GM19468 (cell line): Measurements from ENCODE around the gene SYNPR.
"Not testable (repeated sequence)": the region's sequence is repeated elsewhere in the genome, so short reads cannot be mapped to it uniquely, and the experiment has no call there.

Source experiments
- ATAC-seq: cut with Tn5 transposase; IDR thresholded peaks from one replicate; pipeline ENCODE4 v1.9.1; 2021; ENCODE audit warnings: mild to moderate bottlenecking, moderate library complexity, moderate number of reproducible peaks; ENCODE audit not compliant: unreplicated experiment; ENCODE audit errors: extremely low read depth

SYNPR gene

GRCh38 chr3:63278171-63279004, at the start of gene SYNPR:
Gene SYNPR (plus strand): TSS chr3:63278308.
- no peak for ATAC-seq

GRCh38 chr3:63228677-63229076, 49.4 kb upstream of the SYNPR start:
- ATAC-seq = peak; percentile 36

GRCh38 chr3:63230146-63230545, 48.0 kb upstream of the SYNPR start:
- ATAC-seq = no peak

- no peak for ATAC-seq
Observed at GRCh38 chr3:63231643-63232042, 46.5 kb upstream of the SYNPR start.

- ATAC-seq = no peak
Observed at GRCh38 chr3:63232764-63233396, 45.2 kb upstream of the SYNPR start.

GRCh38 chr3:63240381-63240902, 37.7 kb upstream of the SYNPR start:
- no peak for ATAC-seq

- ATAC-seq = no peak
Observed at GRCh38 chr3:63242124-63242523, 36.0 kb upstream of the SYNPR start.

GRCh38 chr3:63244486-63244885, 33.6 kb upstream of the SYNPR start:
- no peak for ATAC-seq

GRCh38 chr3:63245726-63246241, 32.3 kb upstream of the SYNPR start:
- no peak for ATAC-seq

- ATAC-seq = no peak
Observed at GRCh38 chr3:63248015-63248414, 30.1 kb upstream of the SYNPR start.

GRCh38 chr3:63251499-63251898, 26.6 kb upstream of the SYNPR start:
- ATAC-seq = no peak

GRCh38 chr3:63255819-63256218, 22.3 kb upstream of the SYNPR start:
- ATAC-seq = not testable (repeated sequence)

- no peak for ATAC-seq
Observed at GRCh38 chr3:63264716-63265115, 13.4 kb upstream of the SYNPR start.

GRCh38 chr3:63274359-63274758, 3.7 kb upstream of the SYNPR start:
- ATAC-seq = no peak

GRCh38 chr3:63279005-63279841, 1.1 kb downstream of the SYNPR start:
- ATAC-seq = no peak

GRCh38 chr3:63287610-63288009, 9.5 kb downstream of the SYNPR start:
- no peak for ATAC-seq

- no peak for ATAC-seq
Observed at GRCh38 chr3:63290686-63291085, 12.6 kb downstream of the SYNPR start.

GRCh38 chr3:63294332-63294731, 16.2 kb downstream of the SYNPR start:
- no peak for ATAC-seq

- ATAC-seq = no peak
Observed at GRCh38 chr3:63295356-63295755, 17.2 kb downstream of the SYNPR start.

- no peak for ATAC-seq
Observed at GRCh38 chr3:63295806-63296205, 17.7 kb downstream of the SYNPR start.
